T47D (cell line): ENCODE measurements around the gene ASB10.

Source experiments
- DNase-seq, 2 experiments: peaks; one replicate each; pipeline versions ENCODE4 v3.0.0 to v3.0.0-alpha.2; 2011 to 2012; ENCODE audit warnings: low read depth in 1 of 2, low spot score in 1 of 2
- JUND ChIP-seq: IDR thresholded peaks from 2 replicates; pipeline ENCODE4 v1.6.1; 2012; ENCODE audit warnings: low read depth
- in situ Hi-C: cut with HindIII; loops from 2 replicates; pipeline ENCODE4 v1.10.0; 2016; ENCODE audit warnings: low sequenced_read_pairs, low pct_unique_long_range_greater_than_20kb

Gene ASB10

DNA sequence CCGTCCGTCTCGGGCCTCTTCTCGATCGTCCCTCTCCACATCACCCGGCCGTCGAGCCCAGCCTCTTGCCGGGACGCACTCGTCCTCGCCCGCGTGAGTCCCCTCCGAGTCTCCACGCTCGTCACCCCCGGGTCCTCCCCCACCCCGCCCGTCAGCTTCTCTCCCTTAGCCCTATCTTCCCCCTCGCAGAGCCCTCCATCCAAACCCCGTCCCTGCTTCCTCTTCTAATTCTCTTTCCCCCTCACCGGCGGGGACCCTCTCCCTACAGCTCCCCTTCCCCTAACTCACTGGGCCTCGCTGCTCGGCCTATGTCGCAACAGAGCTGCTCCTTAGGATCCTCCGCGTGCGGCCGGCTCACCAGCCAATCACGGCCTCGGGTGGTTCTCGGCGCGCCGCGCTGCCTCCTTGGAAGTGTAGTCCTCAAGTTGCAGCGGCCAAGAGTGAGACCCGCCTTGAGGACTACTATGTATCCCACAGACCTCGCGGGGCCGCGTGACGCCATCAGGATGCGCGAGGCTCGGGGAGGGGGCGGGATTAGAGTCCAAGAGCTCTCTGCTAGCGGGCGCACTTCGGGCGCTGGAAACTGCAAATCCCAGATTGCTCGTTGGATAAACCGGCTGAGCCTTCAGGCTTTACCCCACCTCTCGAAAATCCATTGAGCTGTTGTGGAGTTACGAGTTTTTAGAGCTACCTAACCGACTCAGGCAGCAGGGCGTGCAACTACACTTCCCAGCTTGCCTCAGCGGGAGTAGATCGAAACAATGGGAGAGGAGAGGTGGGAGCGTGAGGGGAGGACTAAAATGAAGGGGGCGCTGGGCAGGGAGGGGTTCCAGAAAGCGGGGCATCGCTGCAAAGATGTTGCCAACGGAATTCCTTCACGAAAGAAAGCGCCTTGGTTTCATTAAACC lies 40.1 kb upstream of the ASB10 start, which contains the start of gene ABCF2:
ABCF2 (minus strand) TSS at position 331 of the 908 bp plus-strand sequence. CDS start 747 bp downstream, outside the sequence.
- in situ Hi-C loops: no loop called here
- TF ChIP-seq JUND: no peak
- peak; percentile 97 to 98 for DNase-seq

GRCh38 chr7:151226560-151226874 lies 39.5 kb upstream of the ASB10 start:
- no peak for TF ChIP-seq JUND
- DNase-seq: no peak
- in situ Hi-C loops: no loop called here

DNA sequence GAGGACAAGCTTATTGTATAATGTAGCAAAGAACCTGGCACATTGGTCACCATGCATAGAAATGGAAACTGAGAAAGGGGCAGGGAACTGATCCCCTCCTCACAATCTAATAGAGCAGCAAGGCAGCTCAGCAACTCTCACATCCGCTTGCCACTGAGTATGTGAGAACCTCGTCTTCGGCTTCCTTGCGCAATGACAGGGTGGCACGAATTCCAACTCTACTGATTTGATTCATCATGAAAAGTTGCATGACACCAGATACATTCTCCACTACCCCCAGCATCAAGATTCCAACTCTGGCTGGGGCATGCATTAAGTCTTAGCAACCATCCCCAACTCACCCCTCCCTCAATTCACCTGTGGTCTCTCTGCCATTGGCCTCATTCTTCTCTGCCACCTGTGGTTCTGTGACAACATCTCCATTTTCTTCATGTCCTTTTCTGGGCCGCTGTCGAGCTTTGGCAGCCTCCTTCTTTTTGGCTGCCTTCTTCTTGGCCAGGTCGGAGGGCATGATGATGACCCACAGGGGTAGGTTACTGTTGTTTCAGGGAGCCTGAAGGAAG lies 39.0 kb upstream of the ASB10 start:
- no peak for TF ChIP-seq JUND
- no peak for DNase-seq
- in situ Hi-C loops: no loop called here

- no peak for DNase-seq
- TF ChIP-seq JUND: no peak
- in situ Hi-C loops: no loop called here
Measured at GRCh38 chr7:151223728-151224127, 36.7 kb upstream of the ASB10 start.

GRCh38 chr7:151218170-151218569 lies 31.1 kb upstream of the ASB10 start:
- in situ Hi-C loops: no loop called here
- no peak for TF ChIP-seq JUND
- DNase-seq: no peak

DNA sequence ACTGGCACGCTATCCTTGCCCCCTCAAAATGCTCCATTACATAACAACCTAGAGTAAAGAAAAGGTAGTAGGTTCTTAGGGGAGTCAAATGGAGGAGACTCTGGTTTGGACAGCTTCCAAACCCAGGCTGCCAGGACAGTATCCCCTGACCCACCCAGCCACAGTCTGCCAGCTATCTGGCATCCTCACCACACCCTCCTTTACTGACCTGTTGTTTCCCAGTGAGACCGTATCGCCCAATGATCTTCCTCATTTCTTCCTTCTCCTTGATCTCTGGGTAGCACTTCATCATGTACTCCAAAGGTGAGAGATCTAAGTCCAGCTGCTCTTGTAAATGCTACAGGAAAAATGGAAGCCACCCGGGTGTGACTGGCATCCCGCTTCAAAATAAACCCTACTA lies 28.3 kb upstream of the ASB10 start:
- in situ Hi-C loops: no loop called here
- no peak for TF ChIP-seq JUND

DNA sequence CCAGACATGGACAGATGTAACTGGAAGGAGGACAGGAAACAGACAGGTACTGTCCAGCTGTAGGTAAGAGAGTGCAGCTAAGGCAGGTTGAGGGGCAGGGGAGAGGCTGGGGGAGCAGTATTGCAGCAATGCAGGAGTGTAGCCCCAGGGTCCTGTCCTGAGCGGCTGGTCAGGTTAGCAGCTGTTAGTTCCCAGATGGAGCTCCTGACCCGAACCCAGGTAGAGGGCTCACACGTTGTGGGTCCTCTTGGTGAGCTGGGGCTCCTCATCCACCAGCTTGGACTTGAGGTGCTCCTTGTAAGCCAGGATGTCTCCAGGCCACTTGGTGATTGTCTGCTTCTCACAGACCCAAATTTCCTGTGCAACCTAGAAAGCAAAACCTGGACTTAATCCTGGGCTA lies 26.8 kb upstream of the ASB10 start:
- no peak for TF ChIP-seq JUND
- in situ Hi-C loops: no loop called here
- no peak for DNase-seq

More for the DNA sequence above, 28.3 kb upstream of the ASB10 start:
- DNase-seq: no peak

- in situ Hi-C loops: no loop called here
- no peak for TF ChIP-seq JUND
- no peak for DNase-seq
Measured at GRCh38 chr7:151212626-151213025, 25.6 kb upstream of the ASB10 start.

DNA sequence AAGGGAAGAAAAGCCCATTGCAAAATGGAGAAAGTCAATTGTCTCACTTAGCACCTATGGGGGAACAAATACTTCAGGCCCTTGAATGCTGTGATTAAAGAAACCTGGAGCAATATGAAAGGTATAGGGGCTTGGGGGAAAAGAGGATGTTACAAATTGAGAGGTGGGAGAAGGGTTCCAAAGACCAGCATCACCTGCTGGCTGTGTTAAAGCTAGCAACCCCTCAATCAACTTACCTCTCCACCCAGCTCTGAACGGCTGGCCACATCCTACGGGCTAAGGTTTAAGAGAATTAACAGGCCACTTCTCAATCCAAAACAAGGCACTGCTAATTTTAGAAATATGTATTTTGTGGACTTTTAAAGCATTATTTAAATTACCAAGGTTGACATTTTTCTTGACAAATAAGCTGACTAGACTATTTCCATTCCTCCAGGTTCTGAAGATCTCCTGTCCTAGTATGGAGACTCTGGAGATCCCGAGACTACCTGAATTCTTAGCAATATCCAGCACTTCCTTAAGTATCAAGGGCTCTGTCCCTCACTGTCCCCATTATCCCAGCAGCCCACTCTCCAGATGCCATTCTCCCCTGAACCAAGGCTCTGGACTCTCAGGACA lies 24.2 kb upstream of the ASB10 start:
- in situ Hi-C loops: no loop called here
- TF ChIP-seq JUND: no peak
- DNase-seq: no peak

DNA sequence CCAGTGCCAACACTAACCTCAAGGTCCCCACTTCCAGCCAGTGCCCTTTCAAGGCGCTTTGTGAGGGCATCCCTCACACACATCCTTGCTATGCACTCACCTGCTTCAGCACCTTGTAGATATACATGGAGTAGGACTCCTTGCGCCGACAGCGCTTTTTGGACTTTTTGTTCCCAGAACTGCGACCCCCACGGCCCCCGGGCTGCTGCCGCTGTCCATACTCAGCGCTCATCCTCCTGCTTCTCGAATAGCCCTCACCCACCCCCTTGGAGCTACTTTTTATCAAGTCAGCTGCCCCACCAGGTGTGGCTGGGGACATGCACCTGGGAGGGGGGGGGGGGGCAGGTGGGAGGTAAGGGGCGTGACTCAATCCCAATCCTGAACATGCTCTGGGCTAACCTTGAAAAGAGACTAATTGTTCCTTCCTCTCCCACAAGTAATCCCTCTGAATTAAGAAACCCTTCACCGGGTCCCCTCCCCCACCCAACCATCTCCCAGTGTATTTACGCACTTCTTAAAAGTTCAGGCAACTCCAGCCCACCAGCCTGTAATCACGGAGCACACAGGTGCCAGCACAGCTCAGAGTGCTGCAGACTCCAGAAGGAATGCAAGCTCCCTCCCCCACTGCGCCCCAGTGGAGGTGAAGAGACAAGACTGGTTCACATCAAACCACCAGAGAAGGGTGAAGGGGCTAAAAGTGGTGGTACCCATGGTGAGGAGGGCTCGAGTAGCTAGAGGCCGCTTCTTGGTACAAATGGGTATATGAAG lies 23.2 kb upstream of the ASB10 start, which contains the start of gene H2BK1:
H2BK1 (minus strand) TSS at position 402 of the 768 bp plus-strand sequence; CDS start at position 232, 170 bp downstream.
- in situ Hi-C loops: no loop called here
- no peak for TF ChIP-seq JUND
- no peak for DNase-seq

- no peak for TF ChIP-seq JUND
- in situ Hi-C loops: no loop called here
- DNase-seq: no peak
Measured at GRCh38 chr7:151209588-151209987, 22.5 kb upstream of the ASB10 start.

DNA sequence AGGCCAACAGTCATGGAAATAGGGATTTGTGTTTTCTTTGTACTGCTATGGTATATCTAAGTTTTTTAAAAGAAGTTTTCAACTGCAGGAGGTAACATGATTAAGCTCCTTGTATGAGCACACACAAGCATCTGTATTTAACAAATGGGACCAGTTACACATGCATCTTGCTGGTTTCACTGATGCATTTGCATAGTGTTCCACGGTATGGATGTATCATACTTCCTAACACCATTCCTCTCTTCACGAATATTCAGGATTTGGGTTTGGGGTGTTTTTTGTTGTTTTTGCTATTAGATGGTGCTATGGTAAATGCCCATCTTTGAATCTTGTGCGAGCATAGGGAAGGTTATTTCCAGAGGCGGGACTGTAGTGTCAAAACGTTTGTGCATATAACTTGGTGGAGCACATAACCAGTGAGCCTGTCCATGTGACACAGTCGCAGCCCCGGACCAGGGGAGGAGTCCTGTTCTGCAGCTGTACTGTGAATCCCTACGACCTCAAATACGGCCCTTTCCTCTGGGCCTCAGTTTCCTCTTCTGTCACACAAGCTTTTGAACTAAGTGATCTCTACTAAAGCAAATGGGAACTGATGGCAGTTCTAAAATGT lies 21.3 kb upstream of the ASB10 start:
- in situ Hi-C loops: no loop called here
- no peak for DNase-seq
- no peak for TF ChIP-seq JUND
